Measurements from ENCODE around the gene FOSL2.

Gene FOSL2

GRCh38 chr2:28430377-28430765, 37.7 kb downstream of the FOSL2 start:
- TF ChIP-seq TAF1 (IDR thresholded peaks at IDR 0.05; ENCODE audit: low read depth), result no peak
- no peak for TF ChIP-seq CREB1 (IDR thresholded peaks at IDR 0.05; ENCODE audit: low read depth)
- no peak for TF ChIP-seq REST (IDR thresholded peaks at IDR 0.05; ENCODE audit: low read depth)
- no peak for TF ChIP-seq ZBTB7A (IDR thresholded peaks at IDR 0.05; ENCODE audit: low read depth)
- no peak for TF ChIP-seq USF1 (IDR thresholded peaks at IDR 0.05)
- no peak for TF ChIP-seq MAX (IDR thresholded peaks at IDR 0.05)
- no peak for TF ChIP-seq EP300 (IDR thresholded peaks at IDR 0.05; ENCODE audit: borderline replicate concordance)
- no peak for TF ChIP-seq TCF12 (IDR thresholded peaks at IDR 0.05; ENCODE audit: low read depth)
- TF ChIP-seq YY1 (IDR thresholded peaks at IDR 0.05; ENCODE audit: low read depth), result no peak
- TF ChIP-seq FOXM1 (IDR thresholded peaks at IDR 0.05; ENCODE audit: borderline replicate concordance, low read depth), result no peak
- no peak for TF ChIP-seq EGR1 (IDR thresholded peaks at IDR 0.05)
- TF ChIP-seq NFIC (IDR thresholded peaks at IDR 0.05), result no peak

- TF ChIP-seq CREB1 (IDR thresholded peaks at IDR 0.05; ENCODE audit: low read depth) (no peak), ZBTB7A (IDR thresholded peaks at IDR 0.05; ENCODE audit: low read depth) (no peak), REST (IDR thresholded peaks at IDR 0.05; ENCODE audit: low read depth) (no peak), TCF12 (IDR thresholded peaks at IDR 0.05; ENCODE audit: low read depth) (no peak), TAF1 (IDR thresholded peaks at IDR 0.05; ENCODE audit: low read depth) (no peak), YY1 (IDR thresholded peaks at IDR 0.05; ENCODE audit: low read depth) (no peak)
Observed at GRCh38 chr2:28430788-28431418, 38.2 kb downstream of the FOSL2 start.

- TF ChIP-seq YY1 (IDR thresholded peaks at IDR 0.05; ENCODE audit: low read depth), result no peak
- TF ChIP-seq REST (IDR thresholded peaks at IDR 0.05; ENCODE audit: low read depth), result no peak
- no peak for TF ChIP-seq EP300 (IDR thresholded peaks at IDR 0.05; ENCODE audit: borderline replicate concordance)
- no peak for TF ChIP-seq CEBPB (IDR thresholded peaks at IDR 0.05)
- no peak for TF ChIP-seq TCF12 (IDR thresholded peaks at IDR 0.05; ENCODE audit: low read depth)
- TF ChIP-seq NFIC (IDR thresholded peaks at IDR 0.05), result no peak
- no peak for TF ChIP-seq EGR1 (IDR thresholded peaks at IDR 0.05)
- no peak for TF ChIP-seq MAX (IDR thresholded peaks at IDR 0.05)
- TF ChIP-seq ZBTB7A (IDR thresholded peaks at IDR 0.05; ENCODE audit: low read depth), result no peak
- TF ChIP-seq USF1 (IDR thresholded peaks at IDR 0.05), result no peak
- TF ChIP-seq TAF1 (IDR thresholded peaks at IDR 0.05; ENCODE audit: low read depth), result no peak
Observed at GRCh38 chr2:28431741-28432140, 39.1 kb downstream of the FOSL2 start.

GRCh38 chr2:28432362-28432761, 39.7 kb downstream of the FOSL2 start:
- no peak for TF ChIP-seq CEBPB (IDR thresholded peaks at IDR 0.05)
- no peak for TF ChIP-seq MAX (IDR thresholded peaks at IDR 0.05)
- no peak for TF ChIP-seq EGR1 (IDR thresholded peaks at IDR 0.05)
- no peak for TF ChIP-seq YY1 (IDR thresholded peaks at IDR 0.05; ENCODE audit: low read depth)

GRCh38 chr2:28433215-28433614, 40.6 kb downstream of the FOSL2 start:
- no peak for TF ChIP-seq EP300 (IDR thresholded peaks at IDR 0.05; ENCODE audit: borderline replicate concordance)
- TF ChIP-seq RAD21 (IDR thresholded peaks at IDR 0.05; ENCODE audit: low read depth), result no peak
- no peak for TF ChIP-seq YY1 (IDR thresholded peaks at IDR 0.05; ENCODE audit: low read depth)
- no peak for TF ChIP-seq EGR1 (IDR thresholded peaks at IDR 0.05)
- TF ChIP-seq TAF1 (IDR thresholded peaks at IDR 0.05; ENCODE audit: low read depth), result no peak
- TF ChIP-seq CREB1 (IDR thresholded peaks at IDR 0.05; ENCODE audit: low read depth), result no peak
- no peak for TF ChIP-seq CEBPB (IDR thresholded peaks at IDR 0.05)
- TF ChIP-seq USF1 (IDR thresholded peaks at IDR 0.05), result no peak
- TF ChIP-seq FOXM1 (IDR thresholded peaks at IDR 0.05; ENCODE audit: borderline replicate concordance, low read depth), result no peak
- no peak for TF ChIP-seq TEAD4 (IDR thresholded peaks at IDR 0.05)
- no peak for TF ChIP-seq MAX (IDR thresholded peaks at IDR 0.05)
- TF ChIP-seq REST (IDR thresholded peaks at IDR 0.05; ENCODE audit: low read depth), result no peak
- no peak for TF ChIP-seq NFIC (IDR thresholded peaks at IDR 0.05)
- no peak for TF ChIP-seq TCF12 (IDR thresholded peaks at IDR 0.05; ENCODE audit: low read depth)
- TF ChIP-seq ZBTB7A (IDR thresholded peaks at IDR 0.05; ENCODE audit: low read depth), result no peak
